Umbilical cord (tissue), 2 donors: ENCODE data around the gene SPAG4. TPM values are rescaled to one million over a fixed set of nuclear protein-coding genes. Genes with fewer than 3 reads are reported as not detected.

ENCODE experiments used
- DNase-seq: peaks from one replicate; pipeline ENCODE4 v3.0.0-alpha.2; 2015; ENCODE audit warnings: low spot score
- total RNA-seq: library from RNA; depleted of rRNA; stranded (reverse); fragments of >200 nt; gene quantifications from one replicate; pipeline ENCODE4 v1.2.3, GENCODE V29; 2014; ENCODE audit warnings: low replicate concordance; ENCODE audit not compliant: insufficient read depth

SPAG4 gene
- total RNA-seq, 1 donor from 2014 or later, result 15.6 TPM

DNA sequence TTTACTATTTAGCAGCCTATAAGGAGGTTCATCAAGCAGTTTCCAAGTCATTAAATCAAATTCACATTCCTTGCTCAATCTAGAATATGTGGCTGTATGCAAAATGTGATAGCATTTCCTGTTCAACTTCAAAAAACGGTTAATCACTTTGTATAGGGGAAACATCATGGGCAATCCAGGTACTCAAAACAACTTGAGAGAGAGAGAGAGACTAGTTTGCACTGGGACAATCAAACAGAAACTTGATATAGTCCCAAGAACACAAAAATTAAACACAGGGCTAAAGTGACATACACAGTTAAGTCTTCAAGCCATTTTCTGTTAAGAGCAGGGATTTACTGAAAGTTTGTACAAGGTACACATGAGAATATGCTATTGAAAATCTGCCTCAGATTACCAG, 41.6 kb downstream of the SPAG4 start:
- no peak for DNase-seq

DNA sequence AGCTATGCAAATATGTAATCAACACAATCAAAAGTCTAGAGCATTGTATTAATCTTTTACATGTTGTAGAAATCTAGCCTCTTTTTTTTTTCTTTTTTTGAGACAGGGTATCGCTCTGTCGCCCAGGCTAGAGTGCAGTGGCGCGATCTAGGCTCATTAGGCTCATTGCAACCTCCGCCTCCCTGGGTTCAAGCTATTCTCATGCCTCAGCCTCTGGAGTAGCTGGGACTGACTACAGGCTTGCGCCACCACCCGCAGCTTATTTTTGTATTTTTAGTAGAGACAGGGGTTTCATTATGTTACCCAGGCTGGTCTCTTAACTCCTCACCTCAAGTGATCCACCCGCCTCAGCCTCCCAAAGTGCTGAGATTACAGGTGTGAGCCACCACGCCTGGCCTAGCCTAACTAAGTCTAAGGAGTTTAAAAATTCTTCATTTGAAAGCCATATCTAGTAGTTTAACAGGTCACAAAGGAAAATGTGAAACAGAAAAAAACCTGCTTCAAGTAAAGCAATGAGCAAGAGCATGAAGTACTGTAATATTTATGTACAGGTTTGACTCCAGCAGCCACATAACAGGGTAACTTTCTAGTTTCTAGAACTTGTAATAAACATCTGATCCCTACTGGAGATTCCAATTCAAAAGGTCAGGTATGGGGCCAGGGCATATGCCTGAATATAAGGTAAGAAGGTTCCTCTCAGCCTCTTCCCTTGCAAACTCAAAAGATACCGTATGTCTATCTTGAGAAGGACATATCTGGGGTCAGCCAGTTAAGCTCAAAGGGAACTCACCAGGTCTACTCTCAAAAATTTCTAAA, 44.7 kb downstream of the SPAG4 start:
- no peak for DNase-seq

DNA sequence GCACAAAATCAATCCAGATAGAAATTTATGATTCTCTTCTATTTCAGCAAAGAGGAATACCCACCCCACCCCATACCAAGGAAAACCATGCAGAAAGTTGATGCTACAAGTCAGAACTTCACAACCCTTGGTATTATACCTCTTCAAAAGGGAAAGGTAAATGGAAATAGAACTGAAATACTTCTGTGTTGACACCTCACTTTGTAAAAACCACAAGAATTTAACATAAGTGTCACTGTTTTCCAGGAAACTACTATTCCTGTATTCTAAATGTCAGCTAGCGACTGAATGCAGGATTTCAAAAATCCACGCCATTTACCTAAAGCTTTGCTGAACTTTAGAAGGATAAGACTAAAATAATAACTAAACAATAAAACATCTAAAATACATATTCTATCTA, 45.4 kb downstream of the SPAG4 start:
- DNase-seq, result no peak

DNA sequence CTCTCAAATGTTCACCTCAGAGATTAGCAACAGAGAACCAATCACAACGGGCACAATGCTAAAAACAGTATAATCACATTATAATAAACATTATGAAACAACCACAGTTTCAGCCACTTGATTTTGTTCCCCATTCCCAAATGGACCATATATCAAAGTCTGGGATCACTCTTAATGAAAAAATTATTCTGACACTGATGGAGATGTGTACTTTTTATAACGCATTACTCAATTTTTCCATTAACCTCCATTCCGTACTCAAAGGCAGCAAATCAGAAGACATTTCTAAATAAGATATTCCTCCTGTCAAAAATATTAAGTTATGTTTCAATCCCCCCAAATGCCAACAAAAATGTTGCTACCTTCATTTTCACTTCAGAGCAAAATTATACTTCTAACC, 46.3 kb downstream of the SPAG4 start:
- no peak for DNase-seq

DNA sequence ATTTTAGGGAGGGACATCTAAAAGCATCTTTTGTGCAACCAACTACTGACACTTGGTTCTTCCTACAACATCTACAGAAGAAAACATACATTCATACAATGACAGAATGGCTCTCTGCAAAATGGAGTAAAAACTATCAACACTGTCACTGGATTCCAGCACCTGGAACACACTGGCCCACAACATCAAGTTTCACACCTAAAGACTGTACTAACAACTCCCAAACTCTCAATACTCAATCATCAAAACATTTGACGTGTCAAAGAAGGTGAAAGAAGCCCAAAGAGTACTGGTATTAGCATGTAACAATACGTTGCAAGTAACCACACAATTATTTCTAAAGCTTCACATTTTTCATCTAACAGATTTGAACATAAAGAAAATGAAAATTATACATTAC, 46.9 kb downstream of the SPAG4 start:
- no peak for DNase-seq

DNA sequence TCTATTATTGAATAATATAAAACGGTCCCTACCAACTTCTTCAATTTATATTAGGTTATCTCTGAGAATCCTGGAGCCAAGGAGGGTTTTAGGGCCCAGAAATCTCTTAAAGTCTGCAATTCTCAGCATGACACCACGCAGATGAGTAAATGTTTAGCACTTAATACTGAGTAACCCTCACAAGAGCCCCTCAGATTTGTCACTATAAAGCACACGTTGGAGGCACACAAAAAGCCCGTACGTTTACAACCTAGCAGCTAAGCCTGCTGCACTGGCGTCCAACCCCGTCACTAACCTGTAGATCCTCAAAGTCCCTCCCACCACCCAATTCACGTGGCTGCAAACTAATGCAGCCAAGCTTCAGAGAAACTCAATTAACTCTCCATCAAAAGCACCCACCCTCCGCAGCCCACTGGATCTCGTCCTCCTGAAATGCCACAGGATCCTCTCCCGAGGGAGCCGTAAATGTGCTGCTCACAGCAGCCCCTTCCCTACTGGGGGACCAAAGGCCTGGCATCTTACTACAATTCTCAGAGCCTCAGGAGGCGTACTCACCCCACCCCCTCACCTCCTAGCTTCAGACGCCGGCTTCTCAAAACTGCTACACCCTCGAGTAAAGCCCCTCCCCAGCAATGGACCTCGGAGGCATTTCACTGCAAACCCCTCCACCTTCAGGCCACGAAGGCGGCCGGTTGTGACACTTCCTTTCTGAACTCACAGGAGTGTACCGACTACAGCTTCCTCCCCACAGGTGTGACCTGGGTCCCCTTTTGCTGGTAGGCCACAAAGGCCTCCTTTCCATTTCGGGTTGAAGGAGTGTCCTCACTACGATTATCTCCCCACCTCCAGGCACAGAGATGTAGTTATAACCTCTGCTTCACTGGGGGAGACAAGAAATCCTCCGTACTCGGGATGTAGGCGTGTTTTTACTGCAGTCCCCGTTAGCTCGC, 48.2 kb downstream of the SPAG4 start:
- DNase-seq, result peak; percentile 44

DNA sequence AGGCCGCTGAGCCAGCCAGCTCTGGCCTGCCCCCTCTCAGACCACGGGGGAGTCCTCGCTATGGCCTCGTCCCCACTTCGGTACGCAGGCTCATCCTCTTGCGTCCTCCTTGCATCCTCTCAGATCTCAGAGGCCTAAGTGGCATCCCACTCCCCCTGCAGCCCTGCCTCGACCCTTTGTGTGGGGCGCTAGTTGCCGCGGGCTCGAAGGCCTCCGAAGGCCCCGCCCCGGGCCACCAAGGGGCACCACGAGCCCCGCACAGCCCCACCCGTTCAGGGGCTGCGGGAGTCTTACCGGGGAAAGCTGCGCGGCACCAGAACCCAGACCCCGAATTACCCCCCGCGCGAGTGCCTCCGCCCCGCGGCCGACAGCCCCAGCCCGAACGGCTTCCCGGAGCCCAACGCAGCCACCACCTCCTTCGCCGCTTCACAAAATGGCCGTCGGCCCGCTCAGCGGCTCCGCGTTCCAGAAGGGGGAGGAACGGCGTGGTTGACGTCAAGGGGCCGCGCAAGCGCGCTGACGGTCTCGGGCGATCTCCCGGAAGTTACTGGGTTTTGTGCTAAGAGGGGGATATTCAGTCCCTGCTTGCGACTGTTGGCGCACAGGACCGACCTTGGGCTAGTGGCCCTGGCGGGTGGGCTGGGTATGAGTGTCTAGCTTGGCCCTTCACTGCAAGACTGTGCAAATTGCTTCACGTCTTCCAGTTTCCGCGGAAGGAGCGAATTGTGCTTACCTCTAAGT, 49.0 kb downstream of the SPAG4 start, which contains the start of the genes CPNE1 and RBM12:
Gene CPNE1 (minus strand): TSS at position 435 of the 741 bp plus-strand sequence. CDS start 31,977 bp downstream, outside the sequence.
Gene RBM12 (minus strand): TSS at position 435 of the 741 bp plus-strand sequence. CDS start 9,578 bp downstream, outside the sequence.
- peak; percentile 95 for DNase-seq

DNA sequence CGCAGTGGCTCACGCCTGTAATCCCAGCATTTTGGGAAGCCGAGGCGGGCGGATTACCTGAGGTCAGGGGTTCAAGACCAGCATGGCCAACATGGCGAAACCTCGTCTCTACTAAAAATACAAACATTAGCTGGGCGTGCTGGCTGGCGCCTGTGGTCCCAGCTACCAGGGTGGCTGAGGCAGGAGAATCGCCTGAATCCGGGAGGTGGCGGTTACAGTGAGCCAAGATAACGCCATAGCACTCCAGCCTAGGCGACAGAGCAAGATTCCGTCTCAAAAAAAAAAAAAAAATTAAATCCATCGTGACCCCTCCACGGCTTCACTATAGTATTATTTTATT, 50.3 kb downstream of the SPAG4 start:
- DNase-seq, result no peak

DNA sequence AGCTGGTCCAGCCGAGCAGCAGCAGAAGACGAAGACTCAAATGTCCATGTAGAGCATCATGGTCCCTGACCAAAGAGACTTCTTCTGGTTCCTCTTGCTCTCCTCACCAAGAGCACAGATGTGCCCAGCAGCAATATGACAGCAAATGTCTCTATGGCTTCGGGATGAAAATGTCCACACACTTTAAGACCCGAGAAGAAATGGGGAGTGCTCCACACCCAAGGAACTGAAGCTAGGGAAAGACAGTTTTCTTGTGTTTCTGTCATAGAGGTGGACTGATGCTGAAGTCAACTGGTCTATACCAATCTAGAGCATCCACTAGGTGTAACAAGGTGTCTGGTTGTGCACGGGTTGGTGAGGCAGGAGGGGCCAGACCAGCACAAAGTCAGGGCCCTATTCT, 53.6 kb downstream of the SPAG4 start:
- no peak for DNase-seq

DNA sequence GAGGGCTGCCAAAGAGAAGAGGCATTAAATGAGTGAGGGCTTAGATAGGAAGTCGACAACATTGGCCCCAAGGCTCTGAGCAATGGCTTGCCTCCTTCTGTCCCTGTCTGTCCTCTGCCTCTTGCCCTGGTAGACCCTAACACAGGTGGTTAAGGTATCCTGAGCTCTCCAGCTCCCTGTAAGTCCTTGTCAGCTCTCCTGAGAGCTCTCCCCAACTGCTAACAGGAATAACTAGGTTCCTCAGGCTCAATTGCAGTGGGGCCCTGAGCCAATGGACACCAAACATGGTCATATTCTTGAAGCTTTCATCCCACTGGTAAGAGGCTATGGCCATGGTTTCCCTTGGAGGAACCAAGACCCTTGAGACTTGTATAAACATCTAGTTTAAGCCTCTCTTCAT, 54.1 kb downstream of the SPAG4 start:
- no peak for DNase-seq

Other genes with a start within 250 kb of the SPAG4 start
- 9.1 TPM for gene UQCC1, start 203.9 kb upstream of the SPAG4 start, total RNA-seq
- gene GDF5, start 177.6 kb upstream of the SPAG4 start, total RNA-seq, result 6.5 TPM
- 3.9 TPM for gene CEP250, start 160.2 kb upstream of the SPAG4 start, total RNA-seq
- not detected for gene C20orf173, start 86.2 kb upstream of the SPAG4 start, total RNA-seq
- 187 TPM for gene ERGIC3, start 73.8 kb upstream of the SPAG4 start, total RNA-seq
- 128 TPM for gene CPNE1, start 49.1 kb downstream of the SPAG4 start, total RNA-seq
- 49.6 TPM for gene RBM12, start 49.1 kb downstream of the SPAG4 start, total RNA-seq
- 6.3 TPM for gene NFS1, start 83.5 kb downstream of the SPAG4 start, total RNA-seq
- 37.6 TPM for gene ROMO1, start 83.6 kb downstream of the SPAG4 start, total RNA-seq
- 460 TPM for gene RBM39, start 126.4 kb downstream of the SPAG4 start, total RNA-seq
- gene PHF20, start 156.2 kb downstream of the SPAG4 start, total RNA-seq, result 58.5 TPM